Gastrocnemius medialis (tissue), 4 donors: ENCODE results near the gene PRKN. TPM values are rescaled to one million over a fixed set of nuclear protein-coding genes. Genes with fewer than 3 reads are reported as not detected.

Experiments
- ATAC-seq, 2 donors: fragments of 150-250 bp; one replicate each; pipeline ENCODE4 v1.9.1; 2016
- DNase-seq, 2 donors: peaks; one replicate each; pipeline ENCODE4 v3.0.0-alpha.2; 2019
- H3K27ac ChIP-seq, 4 donors: fragments of 200-600 bp; sonication (generic); 1 replicate in 1 of 4; 2 replicates in 3 of 4; pipeline ENCODE4 v1.5.1; 2016 to 2018; ENCODE audit warnings: mild to moderate bottlenecking in 2 of 4, moderate library complexity in 1 of 4
- H3K27me3 ChIP-seq, 3 donors: fragments of 200-600 bp; sonication (generic) in 2 of 3; 1 replicate in 1 of 3; 2 replicates in 2 of 3; pipeline versions ENCODE4 v1.5.1 to v1.6.0; 2016 to 2019; ENCODE audit warnings: mild to moderate bottlenecking in 1 of 3, moderate library complexity in 1 of 3
- H3K36me3 ChIP-seq, 2 donors: fragments of 200-600 bp; sonication (generic) in 1 of 2; one replicate each; pipeline ENCODE4 v1.5.1; 2017 to 2018
- H3K4me1 ChIP-seq, 2 donors: fragments of 200-600 bp; sonication (generic) in 1 of 2; one replicate each; pipeline ENCODE4 v1.5.1; 2016 to 2017; ENCODE audit warnings: mild to moderate bottlenecking in 2 of 2
- H3K4me3 ChIP-seq, 4 donors: fragments of 200-600 bp; sonication (generic) in 3 of 4; 1 replicate in 1 of 4; 2 replicates in 3 of 4; pipeline ENCODE4 v1.5.1; 2016 to 2019; ENCODE audit warnings: mild to moderate bottlenecking in 2 of 4
- H3K9me3 ChIP-seq, 3 donors: fragments of 200-600 bp; sonication (generic) in 2 of 3; 1 replicate in 1 of 3; 2 replicates in 2 of 3; pipeline ENCODE4 v1.5.1; 2016 to 2019
- CTCF ChIP-seq, 5 experiments: fragments of 450-650 bp in 3 of 5; fragments of 200-600 bp in 2 of 5; sonication (generic) in 2 of 5; IDR thresholded peaks in 4 of 5; conservative IDR thresholded peaks in 1 of 5; 1 replicate in 4 of 5; 2 replicates in 1 of 5; pipeline ENCODE4 v1.5.1; 2016 to 2019; ENCODE audit warnings: antibody characterized with exemption in 5 of 5, mild to moderate bottlenecking in 3 of 5, moderate library complexity in 3 of 5
- POLR2A ChIP-seq, 2 donors: fragments of 450-650 bp; IDR thresholded peaks; one replicate each; pipeline ENCODE4 v1.6.1; 2017; ENCODE audit warnings: antibody characterized with exemption in 2 of 2, mild to moderate bottlenecking in 2 of 2, moderate library complexity in 2 of 2
- in situ Hi-C, 4 donors: fragments of 200-750 bp; cut with MboI; loops; one replicate each; pipeline versions ENCODE4 v1.15.0 to v1.8.0; 2017; ENCODE audit warnings: low sequenced_read_pairs in 4 of 4
- intact Hi-C: fragments of 100-400 bp; cut with DNase I; formaldehyde crosslinking; loops from one replicate; pipeline ENCODE4 v1.15.1; 2023; ENCODE audit warnings: low total_unique reads
- total RNA-seq, 4 donors: library from RNA; depleted of rRNA; stranded (reverse); fragments of >200 nt; gene quantifications; one replicate each; pipeline versions ENCODE4 v1.1.0 to v1.2.3, GENCODE V29; 2016

PRKN gene
- total RNA-seq, 4 donors from 2014 or later, result 8.4 to 21.6 (median 13.7) TPM

- Histone ChIP-seq H3K9me3 (no peaks in the 10 kb centered on the region), H3K27me3 (no peaks in the 10 kb centered on the region), H3K36me3 (no peaks in the 10 kb centered on the region), H3K4me1 (no peaks in the 10 kb centered on the region), H3K27ac (no peak overlapping the region), H3K4me3 (no peak overlapping the region)
- ATAC-seq, result no peak
- TF ChIP-seq CTCF (IDR thresholded peaks at IDR 0.05 in 4 of 5, conservative IDR thresholded peaks at IDR 0.05 in 1 of 5) (no peak), POLR2A (IDR thresholded peaks at IDR 0.05) (no peak)
- no peak for DNase-seq
- intact Hi-C loops (no loop called here), in situ Hi-C loops (no loop called here)
These were observed 763.8 kb downstream of the PRKN start for GRCh38 chr6:161963634-161964234.

- Histone ChIP-seq H3K27me3 (no peaks in the 10 kb centered on the region), H3K4me1 (no peaks in the 10 kb centered on the region), H3K4me3 (no peak overlapping the region), H3K27ac (no peak overlapping the region), H3K9me3 (no peaks in the 10 kb centered on the region), H3K36me3 (no peaks in the 10 kb centered on the region)
- in situ Hi-C loops (no loop called here), intact Hi-C loops (no loop called here)
- ATAC-seq (no peak), DNase-seq (no peak)
- TF ChIP-seq CTCF (IDR thresholded peaks at IDR 0.05 in 4 of 5, conservative IDR thresholded peaks at IDR 0.05 in 1 of 5), result no peak
- no peak for TF ChIP-seq POLR2A (IDR thresholded peaks at IDR 0.05)
These were observed 764.4 kb downstream of the PRKN start for GRCh38 chr6:161963181-161963580.

- Histone ChIP-seq H3K36me3 (no peaks in the 10 kb centered on the region), H3K4me1 (no peaks in the 10 kb centered on the region), H3K27me3 (no peaks in the 10 kb centered on the region), H3K4me3 (no peak overlapping the region), H3K27ac (no peak overlapping the region), H3K9me3 (no peaks in the 10 kb centered on the region)
- TF ChIP-seq POLR2A (IDR thresholded peaks at IDR 0.05) (no peak), CTCF (IDR thresholded peaks at IDR 0.05 in 4 of 5, conservative IDR thresholded peaks at IDR 0.05 in 1 of 5) (no peak)
- no peak for ATAC-seq
- in situ Hi-C loops (no loop called here), intact Hi-C loops (no loop called here)
- DNase-seq, result no peak
These were observed 765.8 kb downstream of the PRKN start for GRCh38 chr6:161961796-161962195.

GRCh38 chr6:161961046-161961445 lies 766.5 kb downstream of the PRKN start:
- no peak overlapping the region for H3K27ac ChIP-seq
- no peaks in the 10 kb centered on the region for H3K9me3 ChIP-seq
- no peaks in the 10 kb centered on the region for H3K4me1 ChIP-seq
- no peaks in the 10 kb centered on the region for H3K36me3 ChIP-seq
- TF ChIP-seq CTCF (IDR thresholded peaks at IDR 0.05 in 4 of 5, conservative IDR thresholded peaks at IDR 0.05 in 1 of 5), result no peak
- no peak for TF ChIP-seq POLR2A (IDR thresholded peaks at IDR 0.05)
- intact Hi-C loops, result no loop called here
- ATAC-seq (no peak), DNase-seq (no peak)
- in situ Hi-C loops, result no loop called here
- no peaks in the 10 kb centered on the region for H3K27me3 ChIP-seq
- no peak overlapping the region for H3K4me3 ChIP-seq

- no peaks in the 10 kb centered on the region for H3K9me3 ChIP-seq
- H3K4me1 ChIP-seq, result no peaks in the 10 kb centered on the region
- no peak for ATAC-seq
- no peak overlapping the region for H3K27ac ChIP-seq
- DNase-seq, result no peak
- intact Hi-C loops, result no loop called here
- TF ChIP-seq POLR2A (IDR thresholded peaks at IDR 0.05) (no peak), CTCF (IDR thresholded peaks at IDR 0.05 in 4 of 5, conservative IDR thresholded peaks at IDR 0.05 in 1 of 5) (no peak)
- no peak overlapping the region for H3K4me3 ChIP-seq
- in situ Hi-C loops, result no loop called here
- H3K36me3 ChIP-seq, result no peaks in the 10 kb centered on the region
- no peaks in the 10 kb centered on the region for H3K27me3 ChIP-seq
These were observed 768.5 kb downstream of the PRKN start for GRCh38 chr6:161959072-161959471.
